IPS DF 6.9 (cell line): ENCODE results near the gene SPACA4.
A peak's percentile ranks its signal among the peaks of the same experiment; 100 is the strongest.

Experiments
- DNase-seq: peaks from one replicate; pipeline ENCODE4 v3.0.0-alpha.2; 2013; ENCODE audit warnings: low read depth, low spot score
- H3K27ac ChIP-seq: one replicate; pipeline ENCODE4 v1.5.1; 2013; ENCODE audit warnings: low read length, control low read depth
- H3K27me3 ChIP-seq: 2 replicates; pipeline ENCODE4 v1.6.1; 2013; ENCODE audit warnings: mild to moderate bottlenecking, low read length; ENCODE audit not compliant: control insufficient read depth, insufficient read depth
- H3K36me3 ChIP-seq: 2 replicates; pipeline ENCODE4 v1.6.1; 2013; ENCODE audit warnings: low read length; ENCODE audit not compliant: control insufficient read depth, insufficient read depth
- H3K4me1 ChIP-seq: 2 replicates; pipeline ENCODE4 v1.6.1; 2013; ENCODE audit warnings: low read length; ENCODE audit not compliant: control insufficient read depth, insufficient read depth
- H3K4me3 ChIP-seq: 2 replicates; pipeline ENCODE4 v1.5.1; 2013; ENCODE audit warnings: mild to moderate bottlenecking, low read length
- H3K9me3 ChIP-seq: 2 replicates; pipeline ENCODE4 v1.6.1; 2013; ENCODE audit warnings: low read length, inconsistent platforms; ENCODE audit not compliant: control insufficient read depth, insufficient read depth
- WGBS: extraction: QIAGEN DNeasy Blood & Tissue Kit; methylation state at CpG from one replicate; pipeline ENCODE4 v1.1.7; 2013; ENCODE audit warnings: mixed read lengths, missing lambda C conversion rate; ENCODE audit not compliant: insufficient read length, insufficient coverage; 5-methylcytosine and 5-hydroxymethylcytosine counted together

Gene SPACA4

GRCh38 chr19:48641850-48642249 is 35.3 kb downstream of the SPACA4 start:
- H3K4me1 ChIP-seq: peaks cover 10% of the 10 kb centered on the region; the same call in 1 of the 2 replicates
- no peaks in the 10 kb centered on the region for H3K36me3 ChIP-seq
- H3K27ac ChIP-seq: no peak overlapping the region
- DNase-seq: no peak
- no peak overlapping the region for H3K4me3 ChIP-seq
- WGBS: no CpG with 5 or more reads among the region's 2 CpGs
- no peaks in the 10 kb centered on the region for H3K9me3 ChIP-seq
- no peaks in the 10 kb centered on the region for H3K27me3 ChIP-seq

- H3K4me1 ChIP-seq: peaks cover 10% of the 10 kb centered on the region; the same call in 1 of the 2 replicates
- no peaks in the 10 kb centered on the region for H3K27me3 ChIP-seq
- no peaks in the 10 kb centered on the region for H3K9me3 ChIP-seq
- H3K27ac ChIP-seq: no peak overlapping the region
- no CpG with 5 or more reads among the region's 5 CpGs for WGBS
- no peak for DNase-seq
- no peak overlapping the region for H3K4me3 ChIP-seq
- H3K36me3 ChIP-seq: no peaks in the 10 kb centered on the region
These were observed 36.3 kb downstream of the SPACA4 start for GRCh38 chr19:48642862-48643261.

DNA sequence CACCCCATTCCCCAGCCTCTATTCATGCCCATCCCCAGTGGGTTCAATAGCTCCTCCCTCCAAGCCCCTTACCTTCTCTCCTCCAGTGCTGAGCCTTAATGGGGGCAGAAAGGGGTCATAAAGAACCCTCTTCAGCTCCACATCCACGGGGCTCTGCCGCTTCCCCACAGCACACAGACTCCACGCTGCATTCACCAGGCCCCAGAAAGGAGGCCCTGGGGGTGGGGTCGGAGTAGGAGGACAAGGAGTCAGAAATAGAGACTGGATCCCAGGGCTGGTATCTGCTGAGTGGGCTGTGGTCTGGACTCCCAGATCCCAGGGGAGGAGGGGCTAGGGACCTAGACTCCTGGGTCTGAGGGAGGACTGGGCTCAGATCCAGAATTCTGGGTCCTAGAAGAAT is 37.8 kb downstream of the SPACA4 start:
- 0 out of 2 replicates have a peak, but pooled peaks cover 3% of the 10 kb centered on the region for H3K4me1 ChIP-seq
- DNase-seq: no peak
- no peaks in the 10 kb centered on the region for H3K9me3 ChIP-seq
- H3K27me3 ChIP-seq: no peaks in the 10 kb centered on the region
- H3K36me3 ChIP-seq: no peaks in the 10 kb centered on the region
- no CpG with 5 or more reads among the region's 4 CpGs for WGBS
- peak overlapping the region; percentile 14; the same call in 1 of the 2 replicates for H3K4me3 ChIP-seq
- H3K27ac ChIP-seq: no peak overlapping the region

DNA sequence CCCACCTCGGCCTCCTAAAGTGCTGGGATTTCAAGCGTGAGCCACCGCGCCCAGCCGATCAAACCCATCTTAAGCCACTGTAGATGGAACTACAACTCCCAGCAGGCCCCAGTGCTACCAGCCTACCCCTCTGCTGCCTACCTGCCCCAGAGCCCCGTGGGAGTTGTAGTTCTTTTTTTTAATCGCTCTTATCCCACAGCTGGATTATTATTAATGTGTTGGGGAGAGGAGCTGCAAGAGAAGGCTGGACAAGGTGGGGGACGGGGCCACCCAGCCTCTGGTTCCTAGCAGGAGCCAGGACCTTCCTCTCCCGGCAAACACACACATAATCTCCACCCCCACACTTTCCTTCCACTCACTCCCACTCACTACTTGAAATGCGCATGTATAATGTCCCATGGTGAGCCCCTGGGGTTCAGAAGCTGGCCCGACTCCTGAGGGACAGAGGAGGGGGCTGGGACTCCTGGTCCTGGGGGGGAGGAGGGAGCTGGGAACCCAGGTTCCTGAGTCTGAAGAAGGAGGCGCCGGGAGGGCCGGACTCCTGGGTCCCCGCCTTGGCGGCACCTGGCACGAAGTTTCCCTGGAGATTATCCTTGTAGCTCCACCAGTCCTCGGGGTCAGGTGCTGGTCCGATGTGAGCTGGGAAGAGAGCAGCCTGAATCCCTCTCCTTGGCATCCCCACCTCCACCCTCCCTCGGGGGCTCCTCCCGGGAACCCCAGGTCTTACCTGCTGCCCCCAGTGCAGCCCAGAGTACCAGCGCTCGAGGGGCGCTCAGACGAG is 38.5 kb downstream of the SPACA4 start:
- Histone ChIP-seq H3K4me3 (peak overlapping the region; percentile 63; the same call in 1 of the 2 replicates), H3K9me3 (no peaks in the 10 kb centered on the region), H3K36me3 (no peaks in the 10 kb centered on the region), H3K4me1 (no peaks in the 10 kb centered on the region), H3K27ac (no peak overlapping the region), H3K27me3 (no peaks in the 10 kb centered on the region)
- no peak for DNase-seq
- no CpG with 5 or more reads among the region's 25 CpGs for WGBS

GRCh38 chr19:48645620-48646000 is 39.1 kb downstream of the SPACA4 start:
- no peaks in the 10 kb centered on the region for H3K36me3 ChIP-seq
- H3K27ac ChIP-seq: no peak overlapping the region
- DNase-seq: no peak
- H3K4me1 ChIP-seq: no peaks in the 10 kb centered on the region
- H3K27me3 ChIP-seq: no peaks in the 10 kb centered on the region
- no peaks in the 10 kb centered on the region for H3K9me3 ChIP-seq
- WGBS: no CpG with 5 or more reads among the region's 6 CpGs
- peak overlapping the region; percentile 63; the same call in 1 of the 2 replicates for H3K4me3 ChIP-seq

DNA sequence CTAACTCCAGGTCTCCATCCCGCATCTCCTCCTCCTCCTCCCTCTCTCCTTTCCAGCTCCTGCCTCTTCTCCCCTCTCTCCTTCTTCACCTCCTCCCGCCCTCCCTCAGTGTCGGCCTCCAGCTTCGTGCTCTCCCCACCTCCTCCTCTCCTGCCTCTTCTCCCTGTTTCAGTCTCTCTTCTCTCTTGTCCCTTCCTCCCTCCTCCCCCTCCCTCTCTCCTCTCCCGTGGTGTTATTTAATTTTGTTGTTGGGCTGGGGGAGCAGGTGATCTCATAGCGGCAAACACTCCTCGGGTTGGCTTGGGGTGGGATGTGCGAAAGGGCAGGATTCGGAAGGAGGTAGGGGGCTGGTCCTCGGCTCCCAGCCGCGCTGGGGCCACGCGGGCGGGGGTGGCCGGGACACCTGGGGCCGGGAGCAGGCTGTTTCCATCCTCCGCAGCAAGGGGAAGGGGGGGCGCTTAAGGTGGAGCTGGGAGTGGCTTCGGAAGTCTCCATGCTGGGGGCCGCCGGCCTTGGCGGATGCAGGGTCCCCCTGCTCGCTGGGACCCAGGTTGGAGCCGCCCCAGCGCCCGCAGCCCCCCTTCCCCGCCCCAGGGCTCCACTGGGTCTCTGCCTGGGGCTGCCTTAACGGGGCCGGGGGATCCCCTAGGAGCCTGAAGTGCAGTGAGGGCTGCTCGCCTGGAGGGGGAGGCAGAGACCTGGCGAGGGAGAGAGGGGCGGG is 39.6 kb downstream of the SPACA4 start, which contains the start of gene CA11:
CA11 (minus strand) TSS at position 187 of the 721 bp plus-strand sequence. CDS start 555 bp downstream, outside the sequence.
- DNase-seq: no peak
- Histone ChIP-seq H3K36me3 (no peaks in the 10 kb centered on the region), H3K9me3 (no peaks in the 10 kb centered on the region), H3K4me1 (no peaks in the 10 kb centered on the region), H3K4me3 (peak within 1 kb of the TSS; percentile 63; the same call in 1 of the 2 replicates), H3K27ac (no peak within 1 kb of the TSS), H3K27me3 (no peaks in the 10 kb centered on the region)
- no CpG with 5 or more reads among the region's 33 CpGs for WGBS

DNA sequence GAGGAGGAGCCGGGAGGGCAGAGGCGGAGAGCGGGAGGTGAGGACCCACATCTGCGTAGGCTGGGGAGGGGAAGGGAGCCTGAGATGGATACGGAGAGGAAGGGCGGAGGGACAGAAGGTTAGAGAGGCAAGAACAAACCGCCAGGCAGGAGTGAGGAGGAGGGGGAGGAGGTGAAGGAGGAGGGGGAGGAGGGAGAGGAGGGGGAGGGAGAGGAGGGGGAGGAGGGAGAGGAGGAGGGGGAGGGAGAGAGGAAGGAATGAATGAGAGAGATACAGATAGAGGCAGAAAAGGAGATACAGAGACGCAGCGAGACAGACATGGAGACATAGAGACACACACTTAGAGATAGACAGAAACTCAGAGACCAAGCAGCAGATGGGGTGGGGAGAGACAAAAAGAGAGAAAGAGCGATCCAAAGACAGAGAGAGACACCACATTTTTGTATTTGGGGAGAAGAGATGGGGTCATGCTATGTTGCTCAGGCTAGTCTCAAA is 40.2 kb downstream of the SPACA4 start:
- Histone ChIP-seq H3K4me3 (no peak overlapping the region; the same call in 1 of the 2 replicates), H3K36me3 (no peaks in the 10 kb centered on the region), H3K27me3 (no peaks in the 10 kb centered on the region), H3K4me1 (no peaks in the 10 kb centered on the region), H3K9me3 (no peaks in the 10 kb centered on the region), H3K27ac (no peak overlapping the region)
- peak; percentile 83 for DNase-seq
- no CpG with 5 or more reads among the region's 10 CpGs for WGBS

DNA sequence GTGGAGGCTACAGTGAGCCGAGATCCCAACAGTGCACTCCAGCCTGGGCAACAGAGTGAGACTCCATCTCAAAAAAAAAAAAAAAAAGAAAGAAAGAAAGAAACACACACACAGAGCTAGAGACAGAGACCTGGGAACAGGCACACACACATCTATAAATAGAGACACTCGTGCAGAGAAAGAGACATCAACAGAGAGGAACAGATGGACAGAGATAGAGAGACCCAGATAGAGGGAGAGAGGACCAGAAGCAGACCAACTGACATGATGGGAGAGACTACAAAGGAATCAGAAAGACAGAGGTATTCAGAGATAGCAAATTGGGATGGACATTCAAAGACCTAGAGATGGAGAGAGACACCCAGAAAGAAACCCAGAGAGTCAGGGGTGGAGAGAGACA is 41.6 kb downstream of the SPACA4 start:
- Histone ChIP-seq H3K36me3 (no peaks in the 10 kb centered on the region), H3K4me3 (no peak overlapping the region), H3K27me3 (no peaks in the 10 kb centered on the region), H3K4me1 (no peaks in the 10 kb centered on the region), H3K9me3 (no peaks in the 10 kb centered on the region), H3K27ac (no peak overlapping the region)
- no peak for DNase-seq
- no CpG with 5 or more reads among the region's 2 CpGs for WGBS

DNA sequence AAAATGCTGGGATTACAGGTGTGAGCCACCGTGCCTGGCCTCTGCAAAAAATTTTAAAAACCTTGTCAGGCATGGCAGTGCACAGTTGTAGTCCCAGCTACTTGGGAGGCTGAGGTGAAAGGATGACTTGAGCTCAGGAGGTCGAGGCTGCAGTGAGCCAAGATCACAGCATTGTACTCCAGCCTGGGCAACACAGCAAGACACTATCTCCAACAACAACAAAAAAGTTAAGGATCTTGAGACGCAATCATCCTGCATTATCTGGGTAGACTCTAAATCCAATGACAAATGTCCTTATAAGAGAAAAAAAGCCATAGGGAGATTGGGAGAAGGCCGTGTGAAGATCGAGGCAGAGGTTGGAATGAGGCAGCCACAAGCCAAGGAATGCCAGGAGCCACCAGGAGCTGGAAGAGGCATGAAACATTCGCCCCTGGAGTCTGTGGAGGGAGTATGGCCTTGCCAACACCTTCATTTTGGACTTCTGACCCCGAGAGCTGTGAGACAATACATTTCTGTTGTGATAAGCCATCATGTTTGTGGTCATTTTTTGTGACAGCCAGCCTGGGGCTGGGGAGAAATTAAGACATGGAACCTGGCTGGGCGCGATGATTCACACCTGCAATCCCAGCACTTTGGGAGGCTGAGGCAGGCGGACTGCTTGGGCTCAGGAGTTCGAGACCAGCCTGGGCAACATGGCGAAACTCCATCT is 44.6 kb downstream of the SPACA4 start:
- Histone ChIP-seq H3K4me3 (no peak overlapping the region), H3K4me1 (no peaks in the 10 kb centered on the region), H3K9me3 (no peaks in the 10 kb centered on the region), H3K27ac (no peak overlapping the region), H3K36me3 (no peaks in the 10 kb centered on the region), H3K27me3 (no peaks in the 10 kb centered on the region)
- WGBS: no CpG with 5 or more reads among the region's 12 CpGs
- DNase-seq: no peak

DNA sequence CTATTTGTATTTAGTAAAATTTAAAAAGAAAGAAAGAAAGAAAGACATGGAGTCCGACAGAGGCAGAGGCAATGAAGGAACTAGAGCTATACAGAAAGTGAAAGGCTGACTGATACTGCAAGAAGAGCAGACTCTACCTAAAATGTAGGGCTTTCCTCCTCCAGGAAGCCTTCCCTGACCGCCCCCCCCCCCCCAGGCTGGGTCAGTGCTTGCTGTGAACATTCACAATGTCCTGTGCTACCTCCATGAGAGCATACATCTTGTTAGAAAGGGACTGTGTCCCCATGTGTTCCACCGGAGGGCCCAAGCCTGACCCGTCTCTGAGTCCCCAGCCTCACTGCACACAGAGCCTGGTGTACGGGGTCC is 45.1 kb downstream of the SPACA4 start:
- Histone ChIP-seq H3K4me3 (no peak overlapping the region), H3K9me3 (no peaks in the 10 kb centered on the region), H3K36me3 (no peaks in the 10 kb centered on the region), H3K4me1 (no peaks in the 10 kb centered on the region), H3K27me3 (no peaks in the 10 kb centered on the region), H3K27ac (no peak overlapping the region)
- DNase-seq: no peak
- WGBS: no CpG with 5 or more reads among the region's 5 CpGs
